ENCODE results near the gene VGLL4.

GRCh38 chr3:11582191-11582968, 61.3 kb downstream of the VGLL4 start:
- TF ChIP-seq EP300 (IDR thresholded peaks at IDR 0.05): no peak
- TF ChIP-seq, protein P1, sequence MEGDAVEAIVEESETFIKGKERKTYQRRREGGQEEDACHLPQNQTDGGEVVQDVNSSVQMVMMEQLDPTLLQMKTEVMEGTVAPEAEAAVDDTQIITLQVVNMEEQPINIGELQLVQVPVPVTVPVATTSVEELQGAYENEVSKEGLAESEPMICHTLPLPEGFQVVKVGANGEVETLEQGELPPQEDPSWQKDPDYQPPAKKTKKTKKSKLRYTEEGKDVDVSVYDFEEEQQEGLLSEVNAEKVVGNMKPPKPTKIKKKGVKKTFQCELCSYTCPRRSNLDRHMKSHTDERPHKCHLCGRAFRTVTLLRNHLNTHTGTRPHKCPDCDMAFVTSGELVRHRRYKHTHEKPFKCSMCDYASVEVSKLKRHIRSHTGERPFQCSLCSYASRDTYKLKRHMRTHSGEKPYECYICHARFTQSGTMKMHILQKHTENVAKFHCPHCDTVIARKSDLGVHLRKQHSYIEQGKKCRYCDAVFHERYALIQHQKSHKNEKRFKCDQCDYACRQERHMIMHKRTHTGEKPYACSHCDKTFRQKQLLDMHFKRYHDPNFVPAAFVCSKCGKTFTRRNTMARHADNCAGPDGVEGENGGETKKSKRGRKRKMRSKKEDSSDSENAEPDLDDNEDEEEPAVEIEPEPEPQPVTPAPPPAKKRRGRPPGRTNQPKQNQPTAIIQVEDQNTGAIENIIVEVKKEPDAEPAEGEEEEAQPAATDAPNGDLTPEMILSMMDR (IDR thresholded peaks at IDR 0.05): no peak
- TF ChIP-seq POLR2A (IDR thresholded peaks at IDR 0.05): no peak

All from gastroesophageal sphincter (tissue), 3 donors.